Ishikawa (cell line): ENCODE data around the gene ZNF280B.

ENCODE experiments used
- CEBPB ChIP-seq: IDR thresholded peaks from 2 replicates; pipeline ENCODE4 v1.6.1; 2012
- CREB1 ChIP-seq: IDR thresholded peaks from 2 replicates; pipeline ENCODE4 v1.6.1; 2012; ENCODE audit warnings: low read depth
- EGR1 ChIP-seq: IDR thresholded peaks from 2 replicates; pipeline ENCODE4 v1.6.1; 2012
- EP300 ChIP-seq: IDR thresholded peaks from 2 replicates; pipeline ENCODE4 v1.6.1; 2012; ENCODE audit warnings: borderline replicate concordance
- FOXM1 ChIP-seq: IDR thresholded peaks from 2 replicates; pipeline ENCODE4 v1.6.1; 2012; ENCODE audit warnings: low read depth, borderline replicate concordance
- MAX ChIP-seq: IDR thresholded peaks from 2 replicates; pipeline ENCODE4 v1.6.1; 2012
- NFIC ChIP-seq: IDR thresholded peaks from 2 replicates; pipeline ENCODE4 v1.6.1; 2012
- RAD21 ChIP-seq: IDR thresholded peaks from 2 replicates; pipeline ENCODE4 v1.6.1; 2012; ENCODE audit warnings: low read depth
- REST ChIP-seq: IDR thresholded peaks from 2 replicates; pipeline ENCODE4 v1.6.1; 2012; ENCODE audit warnings: low read depth, mild to moderate bottlenecking
- TAF1 ChIP-seq: IDR thresholded peaks from 2 replicates; pipeline ENCODE4 v1.6.1; 2012; ENCODE audit warnings: low read depth, mild to moderate bottlenecking
- TCF12 ChIP-seq: IDR thresholded peaks from 2 replicates; pipeline ENCODE4 v1.6.1; 2012; ENCODE audit warnings: low read depth
- TEAD4 ChIP-seq: IDR thresholded peaks from 2 replicates; pipeline ENCODE4 v1.6.1; 2012
- YY1 ChIP-seq: IDR thresholded peaks from 2 replicates; pipeline ENCODE4 v1.6.1; 2012; ENCODE audit warnings: low read depth
- ZBTB7A ChIP-seq: IDR thresholded peaks from 2 replicates; pipeline ENCODE4 v1.6.1; 2012; ENCODE audit warnings: low read depth

The ZNF280B gene

DNA sequence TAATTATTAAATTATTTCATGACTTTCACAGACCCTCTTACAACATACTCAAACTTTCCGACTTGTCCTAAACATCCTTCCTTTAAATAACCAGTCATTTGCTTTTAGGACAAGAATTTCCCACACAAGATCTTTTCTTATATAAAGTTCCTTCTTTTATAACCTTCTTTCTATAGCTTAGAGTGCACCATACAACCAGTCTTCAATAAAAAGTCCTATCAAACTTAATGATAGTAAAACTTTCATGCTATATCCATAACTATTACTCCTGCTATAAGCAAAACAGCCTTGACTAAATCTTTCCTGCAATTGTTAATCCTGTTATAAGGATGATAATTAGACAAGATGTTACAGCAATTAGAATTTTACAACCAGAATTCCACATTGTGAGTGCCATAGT, 47.4 kb downstream of the ZNF280B start:
- no peak for TF ChIP-seq REST
- TF ChIP-seq ZBTB7A = no peak
- no peak for TF ChIP-seq TEAD4
- TF ChIP-seq MAX = no peak

- TF ChIP-seq EP300 = no peak
- TF ChIP-seq REST = no peak
- no peak for TF ChIP-seq CREB1
- TF ChIP-seq NFIC = no peak
- no peak for TF ChIP-seq CEBPB
- TF ChIP-seq RAD21 = peak; percentile 18; the same call in 1 of the 2 replicates
- no peak for TF ChIP-seq ZBTB7A
Observed at GRCh38 chr22:22460635-22461034, 47.9 kb downstream of the ZNF280B start.

GRCh38 chr22:22460060-22460459, 48.5 kb downstream of the ZNF280B start:
- TF ChIP-seq EGR1 (no peak), EP300 (no peak), TAF1 (no peak), NFIC (no peak), ZBTB7A (no peak), CEBPB (no peak), TCF12 (no peak), TEAD4 (no peak), CREB1 (no peak), REST (no peak), MAX (no peak), RAD21 (no peak), YY1 (no peak)

GRCh38 chr22:22458896-22459588, 49.5 kb downstream of the ZNF280B start:
- TF ChIP-seq TEAD4 (no peak), EGR1 (no peak), ZBTB7A (no peak), REST (no peak), CEBPB (no peak)

DNA sequence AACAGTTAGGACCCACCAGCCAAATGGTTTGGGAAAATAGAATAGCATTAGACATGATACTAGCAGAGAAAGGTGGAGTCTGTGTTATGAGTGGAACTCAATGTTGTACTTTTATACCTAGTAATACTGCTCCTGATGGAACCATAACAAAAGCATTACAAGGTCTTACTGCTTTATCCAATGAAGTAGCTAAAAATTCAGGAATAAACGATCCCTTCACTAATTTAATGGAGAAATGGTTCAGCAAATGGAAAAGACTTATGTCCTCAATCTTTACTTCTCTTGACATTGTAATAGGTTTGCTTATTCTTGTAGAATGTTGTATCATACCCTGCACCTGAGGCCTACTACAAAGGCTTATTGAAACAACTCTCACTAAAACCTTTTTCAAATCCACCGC, 50.2 kb downstream of the ZNF280B start:
- TF ChIP-seq FOXM1 (no peak), CEBPB (no peak), YY1 (no peak), RAD21 (no peak), TAF1 (no peak)
